Upper lobe of right lung (tissue), 1 donor: ENCODE measurements around the gene PDE6C. TPM values are rescaled to one million over a fixed set of nuclear protein-coding genes. Genes with fewer than 3 reads are reported as not detected.
A peak's percentile ranks its signal among the peaks of the same experiment; 100 is the strongest.

Experiments
- ATAC-seq: fragments of 200-7000 bp; cut with Tn5 transposase; one replicate; pipeline ENCODE4 v1.9.1; 2020; ENCODE audit warnings: mild to moderate bottlenecking, moderate library complexity
- DNase-seq: peaks from one replicate; pipeline ENCODE4 v3.0.0-alpha.2; 2020
- H3K27ac ChIP-seq: fragments of 200-600 bp; one replicate; pipeline ENCODE4 v1.8.0; 2022
- H3K27me3 ChIP-seq: fragments of 200-600 bp; one replicate; pipeline ENCODE4 v1.8.0; 2022; ENCODE audit warnings: mild to moderate bottlenecking
- H3K36me3 ChIP-seq: fragments of 200-600 bp; one replicate; pipeline ENCODE4 v1.8.0; 2022
- H3K4me1 ChIP-seq: fragments of 200-600 bp; one replicate; pipeline ENCODE4 v1.8.0; 2022
- H3K4me3 ChIP-seq: fragments of 200-600 bp; one replicate; pipeline ENCODE4 v1.8.0; 2022; ENCODE audit warnings: mild to moderate bottlenecking
- H3K9me3 ChIP-seq: fragments of 200-600 bp; one replicate; pipeline ENCODE4 v1.8.0; 2022
- CTCF ChIP-seq: fragments of 200-600 bp; IDR thresholded peaks from one replicate; pipeline ENCODE4 v1.8.0; 2022; ENCODE audit warnings: antibody characterized with exemption
- intact Hi-C: fragments of 100-400 bp; cut with DNase I; formaldehyde crosslinking; loops from one replicate; pipeline ENCODE4 v1.11.0; 2022
- total RNA-seq: library from RNA; stranded (reverse); fragmentation: NEBNext Ultra II Directional; extraction: Animal tissue kit (Norgen Biotek cat#: 25700); gene quantifications from one replicate; pipeline ENCODE4 v1.2.1, GENCODE V29; 2021
- donor health status: DM: no; HTN: yes; CAD: no; lungs with severe emphysema.

The PDE6C gene
- total RNA-seq, 1 donor from 2014 or later: not detected

- intact Hi-C loops: no loop called here
- peaks cover 53% of the 10 kb centered on the region for H3K27me3 ChIP-seq
- no peaks in the 10 kb centered on the region for H3K9me3 ChIP-seq
Measured at GRCh38 chr10:93603023-93603422, 9.3 kb upstream of the PDE6C start.

GRCh38 chr10:93604146-93604545 lies 8.2 kb upstream of the PDE6C start:
- no peak for ATAC-seq
- no peak for DNase-seq
- Histone ChIP-seq H3K9me3 (no peaks in the 10 kb centered on the region), H3K4me3 (no peak overlapping the region), H3K27me3 (peaks cover 55% of the 10 kb centered on the region), H3K36me3 (no peaks in the 10 kb centered on the region), H3K27ac (no peak overlapping the region), H3K4me1 (peaks cover 8% of the 10 kb centered on the region)
- no peak for TF ChIP-seq CTCF
- intact Hi-C loops: no loop called here

More at GRCh38 chr10:93603023-93603422, 9.3 kb upstream of the PDE6C start:
- ATAC-seq (no peak), DNase-seq (no peak)
- H3K27ac ChIP-seq: no peak overlapping the region
- TF ChIP-seq CTCF: no peak
- peaks cover 8% of the 10 kb centered on the region for H3K4me1 ChIP-seq
- no peak overlapping the region for H3K4me3 ChIP-seq
- no peaks in the 10 kb centered on the region for H3K36me3 ChIP-seq

- intact Hi-C loops: no loop called here
- no peak for ATAC-seq
- no peak for TF ChIP-seq CTCF
- Histone ChIP-seq H3K36me3 (no peaks in the 10 kb centered on the region), H3K4me3 (no peak overlapping the region), H3K4me1 (no peaks in the 10 kb centered on the region), H3K9me3 (no peaks in the 10 kb centered on the region), H3K27ac (no peak overlapping the region), H3K27me3 (peaks cover 26% of the 10 kb centered on the region)
- DNase-seq: no peak
Measured at GRCh38 chr10:93608421-93608820, 3.9 kb upstream of the PDE6C start.

- Histone ChIP-seq H3K9me3 (no peaks in the 10 kb centered on the region), H3K4me3 (no peak overlapping the region), H3K36me3 (no peaks in the 10 kb centered on the region), H3K27ac (no peak overlapping the region), H3K27me3 (peaks cover 1% of the 10 kb centered on the region), H3K4me1 (no peaks in the 10 kb centered on the region)
- TF ChIP-seq CTCF: no peak
- no peak for DNase-seq
- peak; percentile 45 for ATAC-seq
- intact Hi-C loops: no loop called here
Measured at GRCh38 chr10:93613126-93613525, 789 bp downstream of the PDE6C start.

GRCh38 chr10:93614101-93614825 lies 1.9 kb downstream of the PDE6C start:
- Histone ChIP-seq H3K27me3 (no peaks in the 10 kb centered on the region), H3K9me3 (no peaks in the 10 kb centered on the region), H3K4me1 (no peaks in the 10 kb centered on the region), H3K4me3 (no peak overlapping the region), H3K27ac (no peak overlapping the region), H3K36me3 (no peaks in the 10 kb centered on the region)
- ATAC-seq: no peak
- intact Hi-C loops: no loop called here
- TF ChIP-seq CTCF: no peak
- DNase-seq: no peak
